LHCN-M2 (cell line): ENCODE results near the gene SPAG16. TPM values are rescaled to one million over a fixed set of nuclear protein-coding genes. Genes with fewer than 3 reads are reported as not detected.
"Not testable (repeated sequence)": the region's sequence is repeated elsewhere in the genome, so short reads cannot be mapped to it uniquely, and the experiment has no call there.

Experiments used
- DNase-seq: peaks from one replicate; pipeline ENCODE4 v3.0.0-alpha.2; 2012; ENCODE audit warnings: low read depth
- total RNA-seq: library from RNA; depleted of rRNA; stranded (reverse); fragments of >200 nt; gene quantifications from 2 replicates; pipeline ENCODE4 v1.2.3, GENCODE V29; 2014

SPAG16 gene
- total RNA-seq, 1 experiment from 2014 or later = 16.5 TPM

- peak; percentile 88 for DNase-seq
These were observed 711.3 kb downstream of the SPAG16 start for GRCh38 chr2:213995400-213996105.

GRCh38 chr2:213998976-213999375 is 714.7 kb downstream of the SPAG16 start:
- DNase-seq = not testable (repeated sequence)

GRCh38 chr2:214004463-214004862 is 720.2 kb downstream of the SPAG16 start:
- DNase-seq = no peak

- DNase-seq = no peak
These were observed 721.1 kb downstream of the SPAG16 start for GRCh38 chr2:214005337-214005736.

- no peak for DNase-seq
These were observed 722.3 kb downstream of the SPAG16 start for GRCh38 chr2:214006601-214007000.

- DNase-seq = no peak
These were observed 727.4 kb downstream of the SPAG16 start for GRCh38 chr2:214011676-214012075.

GRCh38 chr2:214014551-214015220 is 730.4 kb downstream of the SPAG16 start:
- no peak for DNase-seq

GRCh38 chr2:214019229-214019972 is 735.1 kb downstream of the SPAG16 start:
- peak; percentile 97 for DNase-seq

GRCh38 chr2:214019973-214020345 is 735.7 kb downstream of the SPAG16 start:
- DNase-seq = peak; percentile 17

- no peak for DNase-seq
These were observed 744.9 kb downstream of the SPAG16 start for GRCh38 chr2:214029190-214029589.

- DNase-seq = no peak
These were observed 747.3 kb downstream of the SPAG16 start for GRCh38 chr2:214031566-214031965.

GRCh38 chr2:214034417-214034816 is 750.2 kb downstream of the SPAG16 start:
- no peak for DNase-seq

GRCh38 chr2:214035091-214035852 is 751.0 kb downstream of the SPAG16 start:
- DNase-seq = no peak

- DNase-seq = no peak
These were observed 751.7 kb downstream of the SPAG16 start for GRCh38 chr2:214035921-214036320.

GRCh38 chr2:214038186-214038585 is 753.9 kb downstream of the SPAG16 start:
- no peak for DNase-seq

- no peak for DNase-seq
These were observed 766.5 kb downstream of the SPAG16 start for GRCh38 chr2:214050731-214051130.

GRCh38 chr2:214051585-214051984 is 767.3 kb downstream of the SPAG16 start:
- DNase-seq = no peak

- DNase-seq = no peak
These were observed 768.0 kb downstream of the SPAG16 start for GRCh38 chr2:214052235-214052634.

- DNase-seq = no peak
These were observed 773.7 kb downstream of the SPAG16 start for GRCh38 chr2:214057986-214058385.

- DNase-seq = not testable (repeated sequence)
These were observed 778.0 kb downstream of the SPAG16 start for GRCh38 chr2:214062279-214062678.

- DNase-seq = no peak
These were observed 780.2 kb downstream of the SPAG16 start for GRCh38 chr2:214064471-214064870.

GRCh38 chr2:214066862-214067261 is 782.6 kb downstream of the SPAG16 start:
- DNase-seq = no peak
